Ascending aorta (tissue), 2 donors: ENCODE results near the gene PRR33. TPM values are rescaled to one million over a fixed set of nuclear protein-coding genes. Genes with fewer than 3 reads are reported as not detected.
A peak's percentile ranks its signal among the peaks of the same experiment; 100 is the strongest.

ENCODE experiments used
- DNase-seq, 2 donors: peaks; one replicate each; pipeline ENCODE4 v3.0.0-alpha.2; 2019; ENCODE audit warnings: low spot score in 2 of 2
- H3K27ac ChIP-seq, 2 donors: fragments of 200-600 bp; sonication (generic); one replicate each; pipeline ENCODE4 v1.5.1; 2016 to 2017; ENCODE audit warnings: mild to moderate bottlenecking in 1 of 2
- H3K27me3 ChIP-seq: fragments of 200-600 bp; sonication (generic); one replicate; pipeline ENCODE4 v1.5.1; 2017
- H3K36me3 ChIP-seq, 2 donors: fragments of 200-600 bp; sonication (generic); one replicate each; pipeline ENCODE4 v1.5.1; 2016
- H3K4me1 ChIP-seq, 2 donors: fragments of 200-600 bp; sonication (generic); one replicate each; pipeline ENCODE4 v1.5.1; 2016 to 2017; ENCODE audit warnings: mild to moderate bottlenecking in 1 of 2
- H3K4me3 ChIP-seq, 2 donors: fragments of 200-600 bp; sonication (generic); one replicate each; pipeline ENCODE4 v1.5.1; 2016 to 2017; ENCODE audit warnings: mild to moderate bottlenecking in 1 of 2
- H3K9me3 ChIP-seq, 2 donors: fragments of 200-600 bp; sonication (generic); one replicate each; pipeline ENCODE4 v1.5.1; 2016
- CTCF ChIP-seq, 3 experiments: fragments of 200-600 bp in 2 of 3; fragments of 450-650 bp in 1 of 3; sonication (generic) in 2 of 3; IDR thresholded peaks; one replicate each; pipeline ENCODE4 v1.5.1; 2016 to 2019; ENCODE audit warnings: antibody characterized with exemption in 3 of 3, mild to moderate bottlenecking in 1 of 3, moderate library complexity in 1 of 3
- intact Hi-C: fragments of 100-400 bp; cut with DNase I; formaldehyde crosslinking; loops from one replicate; pipeline ENCODE4 v1.15.1; 2023
- total RNA-seq: library from RNA; depleted of rRNA; stranded (reverse); fragments of >200 nt; gene quantifications from one replicate; pipeline ENCODE4 v1.1.0, GENCODE V29; 2016

PRR33 gene
- total RNA-seq, 1 donor from 2014 or later = not detected

GRCh38 chr11:1863352-1864216 lies 28.1 kb downstream of the PRR33 start:
- DNase-seq = peak; percentile 81 to 96

GRCh38 chr11:1862588-1863351 lies 28.9 kb downstream of the PRR33 start:
- H3K4me3 ChIP-seq = no peak overlapping the region

More at GRCh38 chr11:1863352-1864216, 28.1 kb downstream of the PRR33 start:
- Histone ChIP-seq H3K4me1 (peaks cover 15 to 46% of the 10 kb centered on the region in 2 donors), H3K27ac (peak overlapping the region; percentile 86 to 94), H3K36me3 (no peaks in the 10 kb centered on the region), H3K27me3 (no peaks in the 10 kb centered on the region), H3K9me3 (no peaks in the 10 kb centered on the region), H3K4me3 (peak overlapping the region; percentile 32 to 34)
- intact Hi-C loops = loop anchor here (1.0 to 10.0 kb wide), 4 partner anchors 36 to 964 kb away; partner anchors contain the start of gene DUSP8
- TF ChIP-seq CTCF (IDR thresholded peaks at IDR 0.05) = no peak

GRCh38 chr11:1861435-1862411 lies 30.0 kb downstream of the PRR33 start:
- H3K4me3 ChIP-seq = no peak overlapping the region
- H3K27me3 ChIP-seq = no peaks in the 10 kb centered on the region
- H3K27ac ChIP-seq = no peak overlapping the region
- H3K9me3 ChIP-seq = no peaks in the 10 kb centered on the region
- intact Hi-C loops = loop anchor here (5.0 to 10.0 kb wide), 3 partner anchors 287 to 966 kb away; partner anchors contain the start of gene DUSP8
- no peaks in the 10 kb centered on the region for H3K36me3 ChIP-seq
- DNase-seq = no peak
- TF ChIP-seq CTCF (IDR thresholded peaks at IDR 0.05) = no peak
- peaks cover 15 to 34% of the 10 kb centered on the region in 2 donors for H3K4me1 ChIP-seq

More at GRCh38 chr11:1862588-1863351, 28.9 kb downstream of the PRR33 start:
- Histone ChIP-seq H3K27me3 (no peaks in the 10 kb centered on the region), H3K27ac (peak overlapping the region; percentile 86 to 94), H3K9me3 (no peaks in the 10 kb centered on the region), H3K4me1 (peaks cover 15 to 42% of the 10 kb centered on the region in 2 donors), H3K36me3 (no peaks in the 10 kb centered on the region)
- no peak for DNase-seq
- no peak for TF ChIP-seq CTCF (IDR thresholded peaks at IDR 0.05)
- intact Hi-C loops = loop anchor here (5.0 to 10.0 kb wide), 3 partner anchors 288 to 965 kb away; partner anchors contain the start of gene DUSP8

GRCh38 chr11:1860108-1860507 lies 31.6 kb downstream of the PRR33 start:
- intact Hi-C loops = loop anchor here (5.0 to 10.0 kb wide), 3 partner anchors 285 to 967 kb away; partner anchors contain the start of gene DUSP8
- TF ChIP-seq CTCF (IDR thresholded peaks at IDR 0.05) = no peak
- Histone ChIP-seq H3K4me3 (no peak overlapping the region), H3K4me1 (peaks cover 10 to 23% of the 10 kb centered on the region in 2 donors), H3K9me3 (no peaks in the 10 kb centered on the region), H3K27me3 (no peaks in the 10 kb centered on the region), H3K27ac (no peak overlapping the region), H3K36me3 (no peaks in the 10 kb centered on the region)
- no peak for DNase-seq

- no peak for TF ChIP-seq CTCF (IDR thresholded peaks at IDR 0.05)
- no peak for DNase-seq
- Histone ChIP-seq H3K27ac (no peak overlapping the region), H3K27me3 (no peaks in the 10 kb centered on the region), H3K4me3 (no peak overlapping the region), H3K9me3 (no peaks in the 10 kb centered on the region), H3K36me3 (no peaks in the 10 kb centered on the region), H3K4me1 (peaks cover 0 to 11% of the 10 kb centered on the region in 2 donors)
- intact Hi-C loops = no loop called here
Measured at GRCh38 chr11:1859004-1859403, 32.7 kb downstream of the PRR33 start.
